ENCODE measurements around the gene GOSR2. TPM values are rescaled to one million over a fixed set of nuclear protein-coding genes. Genes with fewer than 3 reads are reported as not detected.

The GOSR2 gene
- total and polyA plus RNA-seq, 2 of the 13 experiments (the other 11 are each of a cell fraction or from before 2014, with no cell fraction given) = 61.5 to 63.9 TPM

- TF ChIP-seq KLF16 (CRISPR knock-in tag; IDR thresholded peaks at IDR 0.05) (no peak), IRF1 (CRISPR knock-in tag; IDR thresholded peaks at IDR 0.05; ENCODE audit: low read depth) (no peak), CTCF (CRISPR knock-in tag; IDR thresholded peaks at IDR 0.05) (no peak)
Observed at GRCh38 chr17:46885415-46886309, 37.3 kb upstream of the GOSR2 start (continued).

GRCh38 chr17:46886310-46886663 is 36.7 kb upstream of the GOSR2 start:
- CTCF ChIA-PET (ENCODE audit: low intra/inter-chr PET ratio, low total read pairs) = no interaction called here
- H3K36me3 ChIP-seq (replicated peaks in 1 of 2; ENCODE audit: control insufficient read depth in 1 of 2, insufficient read depth in 2 of 2, low read length in 2 of 2) = no peaks in the 10 kb centered on the region
- no peaks in the 10 kb centered on the region for H3K9me3 ChIP-seq (ENCODE audit: low read length)
- peaks cover 1 to 37% of the 10 kb centered on the region in 2 experiments; a peak in 3 of 5 replicates for H3K27me3 ChIP-seq (ENCODE audit: control insufficient read depth in 1 of 2, insufficient read depth in 2 of 2, low read length in 2 of 2)
- TF ChIP-seq ZNF788 (CRISPR knock-in tag; IDR thresholded peaks at IDR 0.05; ENCODE audit: borderline replicate concordance) (no peak), SRY (CRISPR knock-in tag; IDR thresholded peaks at IDR 0.05) (no peak), SYNCRIP (IDR thresholded peaks at IDR 0.05; ENCODE audit: insufficient read depth, low read depth, low read length) (no peak), POGK (CRISPR knock-in tag; conservative IDR thresholded peaks at IDR 0.05) (no peak), HOXD1 (CRISPR knock-in tag; IDR thresholded peaks at IDR 0.05) (no peak), ZNF589 (CRISPR knock-in tag; conservative IDR thresholded peaks at IDR 0.05) (no peak), ZBTB46 (CRISPR knock-in tag; IDR thresholded peaks at IDR 0.05; ENCODE audit: borderline replicate concordance) (no peak), ZNF264 (CRISPR knock-in tag; IDR thresholded peaks at IDR 0.05) (no peak), ZNF777 (CRISPR knock-in tag; IDR thresholded peaks at IDR 0.05) (no peak)
- H2AFZ ChIP-seq (ENCODE audit: low read length) = no peak overlapping the region
- POLR2A ChIA-PET = no interaction called here
- FAIRE-seq (no peak), DNase-seq (ENCODE audit: low spot score) (no peak), ATAC-seq (no peak)
- no peaks in the 10 kb centered on the region for H3K79me2 ChIP-seq (ENCODE audit: insufficient read depth, low read length)
- H3K4me1 ChIP-seq (ENCODE audit: insufficient read depth, low read length) = peaks cover 31% of the 10 kb centered on the region
- intact Hi-C loops (cut with micrococcal nuclease; ENCODE audit: unreplicated experiment) = no loop called here
- H3K4me3 ChIP-seq (replicated peaks in 1 of 3; ENCODE audit: insufficient read depth in 1 of 3, low read depth in 2 of 3, low read length in 3 of 3) = no peak overlapping the region
- WGBS (ENCODE audit: low lambda C conversion rate) = 24% methylated on average over 1 of the region's 1 CpG
- no peak overlapping the region for H3K4me2 ChIP-seq (ENCODE audit: low read depth, low read length)
- H3K27ac ChIP-seq (ENCODE audit: extremely low read length, insufficient read depth, low read length) = no peak overlapping the region
- H4K20me1 ChIP-seq (ENCODE audit: insufficient read depth, low read length) = no peaks in the 10 kb centered on the region
- H3K9ac ChIP-seq (ENCODE audit: insufficient read depth, low read depth, low read length) = no peak overlapping the region
- BruUV-seq (replicated peaks) = no TSS peak
- in situ Hi-C loops (cut with HindIII; ENCODE audit: extremely low pct_ligation_motif_present, low pct_unique_long_range_greater_than_20kb) = no loop called here

All from HepG2 (cell line).